HL-60 (cell line): ENCODE results near the gene BAIAP2L1.

Source experiments
- DNase-seq, 2 experiments: peaks; one replicate each; pipeline ENCODE4 v3.0.0-alpha.2; 2010 to 2020; ENCODE audit warnings: low read depth in 1 of 2, low spot score in 1 of 2
- H3K27ac ChIP-seq: fragments of 250-450 bp; sonication (Bioruptor Pico); replicated peaks from 2 replicates; pipeline ENCODE4 v1.5.1; 2020; ENCODE audit warnings: mild to moderate bottlenecking, moderate library complexity
- H3K27me3 ChIP-seq: fragments of 250-450 bp; sonication (Bioruptor Pico); 2 replicates; pipeline ENCODE4 v1.5.1; 2021; ENCODE audit warnings: mild to moderate bottlenecking, moderate library complexity; ENCODE audit not compliant: insufficient read depth, poor library complexity, severe bottlenecking
- H3K4me3 ChIP-seq: replicated peaks from 2 replicates; pipeline ENCODE4 v1.5.1; 2011; ENCODE audit warnings: mild to moderate bottlenecking, control low read depth, low read length; ENCODE audit not compliant: insufficient read depth
- CTCF ChIP-seq: IDR thresholded peaks from one replicate; pipeline ENCODE4 v1.5.1; 2011; ENCODE audit warnings: low read length, control low read depth, inconsistent platforms; ENCODE audit not compliant: insufficient read depth
- GABPA ChIP-seq: IDR thresholded peaks from 2 replicates; pipeline ENCODE4 v1.6.1; 2012; ENCODE audit warnings: low read depth
- POLR2AphosphoS5 ChIP-seq: IDR thresholded peaks from 2 replicates; pipeline ENCODE4 v1.6.1; 2012; ENCODE audit warnings: low read depth
- SPI1 ChIP-seq: IDR thresholded peaks from 2 replicates; pipeline ENCODE4 v1.6.1; 2012; ENCODE audit warnings: low read depth, mild to moderate bottlenecking, borderline replicate concordance
- TF ChIP-seq, protein P1 (sequence below): IDR thresholded peaks from 2 replicates; pipeline ENCODE4 v1.6.1; 2012; ENCODE audit warnings: low read depth; ENCODE audit not compliant: insufficient replicate concordance

BAIAP2L1 gene

DNA sequence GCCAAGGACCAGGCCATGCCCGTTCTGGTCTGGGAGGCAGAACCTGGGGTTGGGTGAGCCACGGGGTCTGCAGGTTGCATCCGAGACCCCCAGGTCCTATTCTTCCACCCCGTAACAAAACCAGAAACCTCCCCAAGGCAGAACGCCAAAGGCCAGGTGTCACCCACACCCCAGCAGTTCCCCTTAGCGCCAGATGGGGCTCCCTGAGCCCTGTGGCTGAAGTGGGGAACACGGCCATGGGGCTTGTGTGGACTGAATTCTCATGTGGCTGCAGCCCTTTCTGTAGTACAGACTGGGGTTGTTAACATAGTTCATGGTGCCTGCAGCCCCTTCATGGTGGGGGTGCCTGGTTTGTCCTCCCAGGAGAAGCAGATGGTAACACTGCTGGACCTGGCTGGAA, 109.2 kb downstream of the BAIAP2L1 start:
- no peak overlapping the region for H3K27ac ChIP-seq
- TF ChIP-seq GABPA: no peak
- TF ChIP-seq, protein P1, sequence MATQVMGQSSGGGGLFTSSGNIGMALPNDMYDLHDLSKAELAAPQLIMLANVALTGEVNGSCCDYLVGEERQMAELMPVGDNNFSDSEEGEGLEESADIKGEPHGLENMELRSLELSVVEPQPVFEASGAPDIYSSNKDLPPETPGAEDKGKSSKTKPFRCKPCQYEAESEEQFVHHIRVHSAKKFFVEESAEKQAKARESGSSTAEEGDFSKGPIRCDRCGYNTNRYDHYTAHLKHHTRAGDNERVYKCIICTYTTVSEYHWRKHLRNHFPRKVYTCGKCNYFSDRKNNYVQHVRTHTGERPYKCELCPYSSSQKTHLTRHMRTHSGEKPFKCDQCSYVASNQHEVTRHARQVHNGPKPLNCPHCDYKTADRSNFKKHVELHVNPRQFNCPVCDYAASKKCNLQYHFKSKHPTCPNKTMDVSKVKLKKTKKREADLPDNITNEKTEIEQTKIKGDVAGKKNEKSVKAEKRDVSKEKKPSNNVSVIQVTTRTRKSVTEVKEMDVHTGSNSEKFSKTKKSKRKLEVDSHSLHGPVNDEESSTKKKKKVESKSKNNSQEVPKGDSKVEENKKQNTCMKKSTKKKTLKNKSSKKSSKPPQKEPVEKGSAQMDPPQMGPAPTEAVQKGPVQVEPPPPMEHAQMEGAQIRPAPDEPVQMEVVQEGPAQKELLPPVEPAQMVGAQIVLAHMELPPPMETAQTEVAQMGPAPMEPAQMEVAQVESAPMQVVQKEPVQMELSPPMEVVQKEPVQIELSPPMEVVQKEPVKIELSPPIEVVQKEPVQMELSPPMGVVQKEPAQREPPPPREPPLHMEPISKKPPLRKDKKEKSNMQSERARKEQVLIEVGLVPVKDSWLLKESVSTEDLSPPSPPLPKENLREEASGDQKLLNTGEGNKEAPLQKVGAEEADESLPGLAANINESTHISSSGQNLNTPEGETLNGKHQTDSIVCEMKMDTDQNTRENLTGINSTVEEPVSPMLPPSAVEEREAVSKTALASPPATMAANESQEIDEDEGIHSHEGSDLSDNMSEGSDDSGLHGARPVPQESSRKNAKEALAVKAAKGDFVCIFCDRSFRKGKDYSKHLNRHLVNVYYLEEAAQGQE: no peak
- no peak for TF ChIP-seq SPI1
- no peak for TF ChIP-seq POLR2AphosphoS5
- no peak for TF ChIP-seq CTCF
- H3K4me3 ChIP-seq: no peak overlapping the region
- H3K27me3 ChIP-seq: no peaks in the 10 kb centered on the region
- no peak for DNase-seq

DNA sequence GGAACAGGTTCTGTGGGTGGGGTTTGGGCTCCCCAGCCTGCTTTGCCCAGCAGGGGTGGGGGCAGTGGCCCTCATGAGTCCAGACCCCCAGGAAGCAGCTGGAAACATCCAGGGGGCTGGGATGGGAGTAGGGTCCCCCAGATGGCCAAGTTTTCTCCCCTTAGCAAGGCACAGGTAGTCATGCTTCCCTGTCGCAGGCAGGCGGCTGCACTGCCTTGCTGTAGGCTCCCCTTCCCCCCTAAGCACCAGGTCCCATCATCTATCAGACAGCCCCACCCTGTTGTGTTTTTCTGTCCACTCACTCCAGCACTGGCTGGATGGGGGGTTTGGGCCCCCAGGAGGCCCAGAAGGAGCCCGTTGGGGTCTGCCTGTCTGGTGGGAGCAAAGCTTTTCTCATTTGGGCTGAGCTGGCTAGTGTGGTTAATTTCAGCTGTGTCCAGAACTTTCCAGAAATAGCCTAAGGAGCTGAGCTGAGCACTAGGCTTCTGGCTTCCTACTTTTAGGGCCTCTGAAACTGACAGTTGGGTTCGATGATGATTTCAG, 111.5 kb downstream of the BAIAP2L1 start:
- no peak for DNase-seq
- H3K4me3 ChIP-seq: no peak overlapping the region
- H3K27ac ChIP-seq: no peak overlapping the region
- no peaks in the 10 kb centered on the region for H3K27me3 ChIP-seq
- TF ChIP-seq, protein P1: no peak
- TF ChIP-seq GABPA (no peak), CTCF (no peak), SPI1 (no peak), POLR2AphosphoS5 (no peak)

GRCh38 chr7:98288064-98288823, 112.6 kb downstream of the BAIAP2L1 start:
- no peaks in the 10 kb centered on the region for H3K27me3 ChIP-seq
- peak in 1 of 2 experiments; percentile 9 for DNase-seq
- TF ChIP-seq POLR2AphosphoS5 (peak; percentile 31; the same call in 1 of the 2 replicates), SPI1 (peak; percentile 47; the same call in 1 of the 2 replicates), GABPA (no peak)
- no peak overlapping the region for H3K4me3 ChIP-seq
- no peak overlapping the region for H3K27ac ChIP-seq

GRCh38 chr7:98287486-98287959, 113.4 kb downstream of the BAIAP2L1 start:
- no peak overlapping the region for H3K4me3 ChIP-seq
- no peak for DNase-seq
- TF ChIP-seq, protein P1: no peak
- TF ChIP-seq GABPA: no peak
- TF ChIP-seq CTCF: no peak
- no peak for TF ChIP-seq POLR2AphosphoS5
- no peak overlapping the region for H3K27ac ChIP-seq
- H3K27me3 ChIP-seq: no peaks in the 10 kb centered on the region
